Left lobe of liver (tissue), 2 donors: ENCODE data around the gene UBE2L3. TPM values are rescaled to one million over a fixed set of nuclear protein-coding genes. Genes with fewer than 3 reads are reported as not detected.

Experiments used
- ATAC-seq: fragments of 200-7000 bp; cut with Tn5 transposase; one replicate; pipeline ENCODE4 v1.9.1; 2020; ENCODE audit warnings: mild to moderate bottlenecking, moderate library complexity
- DNase-seq: peaks from one replicate; pipeline ENCODE4 v3.0.0-alpha.2; 2020; ENCODE audit warnings: low spot score
- total RNA-seq: library from RNA; stranded (reverse); gene quantifications from one replicate; pipeline ENCODE4 v1.2.1, GENCODE V29; 2021
- donor health status: DM: no; HTN: no; CAD: no; lungs with moderate emphysema.
- donor health status: DM: no; HTN: yes; CAD: no.

The UBE2L3 gene
- total RNA-seq, 1 donor from 2014 or later, result 16.5 TPM

DNA sequence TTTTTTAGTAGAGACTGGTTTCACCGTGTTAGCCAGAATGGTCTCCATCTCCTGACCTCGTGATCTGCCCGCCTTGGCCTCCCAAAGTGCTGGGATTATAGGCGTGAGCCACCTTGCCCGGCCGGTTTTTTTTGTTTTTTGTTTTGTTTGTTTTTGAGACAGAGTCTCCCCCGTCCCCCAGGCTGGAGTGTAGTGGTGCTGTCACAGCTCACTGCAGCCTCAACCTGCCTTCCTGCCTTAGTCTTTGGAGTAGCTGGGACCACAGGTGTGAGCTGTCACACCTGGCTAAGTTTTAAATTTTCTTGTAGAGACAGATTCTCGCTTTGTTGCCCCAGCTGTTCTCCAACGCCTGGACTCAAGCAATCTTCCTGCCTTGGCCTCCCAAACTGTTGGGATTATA lies 101.5 kb downstream of the UBE2L3 start:
- ATAC-seq, result no peak
- DNase-seq, result no peak

DNA sequence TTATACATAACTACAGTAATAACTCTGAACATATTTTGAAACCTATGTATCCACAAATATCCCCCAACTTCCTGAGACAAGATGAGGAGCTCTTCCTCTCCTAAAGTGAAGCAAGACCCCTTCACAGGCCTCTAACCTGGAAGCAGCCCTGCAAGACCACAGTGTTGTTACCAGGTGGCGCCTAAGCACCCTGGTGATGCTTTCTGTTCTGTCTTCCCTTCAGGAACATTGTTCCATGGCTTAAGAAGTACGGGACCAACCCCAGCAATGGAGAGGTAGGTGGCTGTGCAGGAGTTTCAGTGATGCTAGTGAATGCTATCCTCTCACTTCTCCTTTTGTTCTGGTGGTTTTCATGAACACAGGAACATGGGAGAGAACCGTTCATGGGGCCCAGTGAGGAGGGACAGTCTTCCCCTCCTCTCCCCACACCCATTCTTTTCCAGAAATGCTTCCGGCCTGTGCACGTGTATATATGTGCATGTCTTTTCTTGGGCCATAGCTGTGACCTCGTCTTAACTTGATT lies 104.7 kb downstream of the UBE2L3 start:
- ATAC-seq (no peak), DNase-seq (no peak)

Other genes starting within 250 kb of the UBE2L3 start
- 0.08 TPM for gene RIMBP3B, start 184.0 kb upstream of the UBE2L3 start, total RNA-seq
- gene HIC2, start 150.3 kb upstream of the UBE2L3 start, total RNA-seq, result 2.1 TPM
- gene TMEM191C, start 100.3 kb upstream of the UBE2L3 start, total RNA-seq, result 0.78 TPM
- 0.05 TPM for gene RIMBP3C, start 16.3 kb upstream of the UBE2L3 start, total RNA-seq
- gene YDJC, start 62.3 kb downstream of the UBE2L3 start, total RNA-seq, result 10.0 TPM
- 0.45 TPM for gene CCDC116, start 65.0 kb downstream of the UBE2L3 start, total RNA-seq
- gene SDF2L1, start 74.6 kb downstream of the UBE2L3 start, total RNA-seq, result 99.1 TPM
- 18.1 TPM for gene PPIL2, start 98.3 kb downstream of the UBE2L3 start, total RNA-seq
- 2.4 TPM for gene YPEL1, start 168.1 kb downstream of the UBE2L3 start, total RNA-seq